IPS DF 6.9 (cell line): ENCODE measurements around the gene VAMP2.

Experiments
- DNase-seq: peaks from one replicate; pipeline ENCODE4 v3.0.0-alpha.2; 2013; ENCODE audit warnings: low read depth, low spot score
- H3K27ac ChIP-seq: one replicate; pipeline ENCODE4 v1.5.1; 2013; ENCODE audit warnings: low read length, control low read depth
- H3K27me3 ChIP-seq: 2 replicates; pipeline ENCODE4 v1.6.1; 2013; ENCODE audit warnings: mild to moderate bottlenecking, low read length; ENCODE audit not compliant: control insufficient read depth, insufficient read depth
- H3K36me3 ChIP-seq: 2 replicates; pipeline ENCODE4 v1.6.1; 2013; ENCODE audit warnings: low read length; ENCODE audit not compliant: control insufficient read depth, insufficient read depth
- H3K4me1 ChIP-seq: 2 replicates; pipeline ENCODE4 v1.6.1; 2013; ENCODE audit warnings: low read length; ENCODE audit not compliant: control insufficient read depth, insufficient read depth
- H3K4me3 ChIP-seq: 2 replicates; pipeline ENCODE4 v1.5.1; 2013; ENCODE audit warnings: mild to moderate bottlenecking, low read length
- H3K9me3 ChIP-seq: 2 replicates; pipeline ENCODE4 v1.6.1; 2013; ENCODE audit warnings: low read length, inconsistent platforms; ENCODE audit not compliant: control insufficient read depth, insufficient read depth
- WGBS: extraction: QIAGEN DNeasy Blood & Tissue Kit; methylation state at CpG from one replicate; pipeline ENCODE4 v1.1.7; 2013; ENCODE audit warnings: mixed read lengths, missing lambda C conversion rate; ENCODE audit not compliant: insufficient read length, insufficient coverage; 5-methylcytosine and 5-hydroxymethylcytosine counted together

Gene VAMP2

DNA sequence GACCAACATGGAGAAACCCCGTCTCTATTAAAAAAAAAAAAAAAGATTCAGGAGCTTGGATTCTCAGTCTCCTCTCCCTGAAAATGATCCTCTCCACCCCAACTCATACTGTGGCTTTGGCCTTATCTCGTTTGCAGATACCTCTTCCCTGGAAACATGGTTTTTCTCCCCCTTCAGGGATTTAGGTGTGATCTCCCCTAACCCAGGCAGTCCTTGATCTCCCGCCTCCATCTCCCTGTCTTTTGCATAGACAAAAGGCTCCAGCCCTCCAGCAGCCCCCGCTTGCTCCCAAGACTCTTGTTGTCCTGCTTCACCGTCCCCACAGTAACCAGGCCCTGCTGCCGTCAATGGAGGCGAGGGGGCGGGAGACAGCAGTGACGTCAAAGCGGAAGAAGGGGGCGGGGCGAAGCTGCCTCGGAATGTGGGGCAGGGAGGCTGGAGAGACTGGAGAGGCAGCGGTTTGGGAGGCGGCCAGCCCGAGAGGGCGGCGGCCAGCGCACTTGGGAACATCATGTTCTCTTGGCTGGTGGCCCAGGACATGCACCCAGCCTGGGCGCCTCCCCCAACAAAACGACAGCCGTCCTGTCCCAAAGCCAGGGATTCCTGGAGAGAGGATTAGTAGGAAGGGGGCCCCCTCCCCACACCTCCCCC is 8.7 kb downstream of the VAMP2 start:
- Histone ChIP-seq H3K9me3 (no peaks in the 10 kb centered on the region), H3K27me3 (no peaks in the 10 kb centered on the region), H3K27ac (no peak overlapping the region), H3K36me3 (peaks cover 7% of the 10 kb centered on the region), H3K4me3 (peak overlapping the region; percentile 27; the same call in 1 of the 2 replicates), H3K4me1 (peaks cover 9% of the 10 kb centered on the region)
- WGBS, result no CpG with 5 or more reads among the region's 22 CpGs
- DNase-seq, result no peak

DNA sequence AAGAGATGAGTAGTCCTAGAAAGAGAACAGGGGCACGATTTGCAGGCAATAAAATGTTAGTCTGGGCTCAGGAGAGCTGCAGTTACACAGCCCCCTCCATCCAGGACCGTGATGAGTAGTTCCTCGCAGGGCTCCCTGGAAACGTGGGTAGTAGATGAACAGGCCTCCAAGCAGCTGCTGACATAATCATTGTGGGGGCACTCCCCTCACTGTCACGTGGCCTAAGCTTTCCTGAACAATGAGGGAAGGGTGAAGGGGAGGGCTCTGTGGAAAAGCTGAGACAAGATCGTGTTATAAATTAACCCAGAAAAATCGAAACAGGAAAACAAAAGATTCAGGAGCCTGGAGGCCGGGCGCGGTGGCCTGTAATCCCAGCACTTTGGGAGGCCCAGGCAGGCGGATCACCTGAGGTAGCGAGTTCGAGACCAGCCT is 9.2 kb downstream of the VAMP2 start:
- Histone ChIP-seq H3K27ac (no peak overlapping the region), H3K9me3 (no peaks in the 10 kb centered on the region), H3K36me3 (peaks cover 7% of the 10 kb centered on the region), H3K27me3 (no peaks in the 10 kb centered on the region), H3K4me1 (peaks cover 9% of the 10 kb centered on the region), H3K4me3 (no peak overlapping the region)
- DNase-seq, result no peak
- no CpG with 5 or more reads among the region's 13 CpGs for WGBS

DNA sequence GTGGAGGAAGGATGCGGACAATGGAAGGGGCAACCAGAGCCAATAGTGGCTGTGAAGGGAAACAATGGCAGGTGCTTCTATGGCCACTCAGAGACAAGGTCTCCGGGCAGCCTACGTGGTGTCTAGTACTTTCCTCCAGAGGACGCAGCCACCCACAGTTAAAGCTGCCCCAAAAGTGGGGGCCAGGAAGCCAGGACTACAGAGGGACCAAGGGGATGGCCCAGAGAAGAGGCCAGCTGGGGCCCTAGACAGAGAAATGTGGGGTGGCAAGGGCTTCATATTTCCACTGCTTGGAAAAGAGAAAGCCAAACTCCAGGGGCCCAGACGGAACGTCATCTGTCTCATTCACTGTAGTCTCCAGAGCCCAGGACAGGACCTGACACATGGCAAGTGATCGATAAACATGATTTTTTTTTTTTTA is 9.7 kb downstream of the VAMP2 start:
- H3K9me3 ChIP-seq, result no peaks in the 10 kb centered on the region
- peaks cover 9% of the 10 kb centered on the region for H3K4me1 ChIP-seq
- H3K4me3 ChIP-seq, result no peak overlapping the region
- H3K27ac ChIP-seq, result no peak overlapping the region
- WGBS, result no CpG with 5 or more reads among the region's 7 CpGs
- no peaks in the 10 kb centered on the region for H3K27me3 ChIP-seq
- H3K36me3 ChIP-seq, result peaks cover 10% of the 10 kb centered on the region
- DNase-seq, result no peak

DNA sequence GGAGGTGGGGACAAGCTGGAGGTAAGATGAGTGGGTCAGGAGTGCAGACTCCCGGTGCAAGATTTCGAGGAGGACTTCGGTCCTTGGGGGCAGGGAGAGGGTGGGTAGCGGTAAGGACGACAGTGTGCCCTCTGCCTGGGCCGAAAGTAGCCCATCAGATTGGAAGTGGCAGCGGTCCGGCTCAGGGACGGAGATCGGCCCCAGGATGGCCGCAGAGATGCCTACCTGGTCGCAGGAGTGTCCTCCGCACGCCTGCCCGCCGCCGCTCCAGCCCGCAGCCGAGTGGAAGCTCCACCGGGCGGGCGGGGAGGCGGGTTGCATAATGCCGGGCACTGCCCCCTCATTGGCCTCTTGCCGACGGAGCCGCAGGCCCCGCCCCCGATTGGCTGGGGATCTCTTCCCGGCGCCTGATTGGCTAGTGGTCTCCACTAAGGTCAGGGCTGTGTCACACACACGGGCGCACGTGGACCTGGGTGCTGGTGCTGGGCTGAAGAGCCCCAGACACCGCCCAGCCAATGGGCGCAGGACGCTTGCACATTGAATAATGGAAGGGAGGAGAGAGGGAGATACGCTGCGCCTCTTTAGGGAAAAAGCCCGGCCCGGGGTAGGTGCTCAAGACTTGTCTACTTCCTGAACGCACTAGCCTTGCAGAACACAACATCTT is 10.5 kb downstream of the VAMP2 start, which contains the start of gene PER1:
Gene PER1 (minus strand): TSS at position 293 of the 664 bp plus-strand sequence. CDS start 1,698 bp downstream, outside the sequence.
- no CpG with 5 or more reads among the region's 42 CpGs for WGBS
- H3K27me3 ChIP-seq, result no peaks in the 10 kb centered on the region
- H3K27ac ChIP-seq, result no peak within 1 kb of the TSS
- DNase-seq, result no peak
- peak within 1 kb of the TSS; percentile 81 for H3K4me3 ChIP-seq
- peaks cover 16% of the 10 kb centered on the region for H3K36me3 ChIP-seq
- H3K9me3 ChIP-seq, result no peaks in the 10 kb centered on the region
- peaks cover 9% of the 10 kb centered on the region for H3K4me1 ChIP-seq

DNA sequence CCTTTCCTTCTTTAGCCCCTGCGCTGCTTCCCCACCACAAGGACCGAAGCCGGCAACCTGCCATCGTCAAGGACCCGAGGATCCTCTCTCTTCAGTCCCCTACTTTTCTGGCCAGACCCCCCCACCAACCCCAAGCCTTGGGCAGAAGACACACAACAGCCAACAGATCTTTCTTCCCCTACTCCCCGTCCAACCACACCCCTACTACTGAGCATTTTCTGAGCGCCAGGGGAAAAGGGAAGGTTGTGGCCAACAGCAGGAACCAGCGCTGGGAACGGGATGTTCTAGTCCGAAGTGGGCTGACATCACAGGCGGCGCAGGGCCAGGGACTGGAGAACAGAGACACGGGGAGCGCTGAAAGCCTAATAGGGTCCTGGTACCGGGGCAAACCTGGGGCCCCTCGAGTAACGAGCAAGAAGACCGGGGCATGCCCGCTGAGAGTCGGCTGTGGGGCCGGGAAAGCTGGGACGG is 11.1 kb downstream of the VAMP2 start:
- Histone ChIP-seq H3K27me3 (no peaks in the 10 kb centered on the region), H3K27ac (no peak overlapping the region), H3K4me1 (peaks cover 9% of the 10 kb centered on the region), H3K9me3 (no peaks in the 10 kb centered on the region), H3K4me3 (peak overlapping the region; percentile 81), H3K36me3 (peaks cover 21% of the 10 kb centered on the region)
- no peak for DNase-seq
- no CpG with 5 or more reads among the region's 22 CpGs for WGBS

DNA sequence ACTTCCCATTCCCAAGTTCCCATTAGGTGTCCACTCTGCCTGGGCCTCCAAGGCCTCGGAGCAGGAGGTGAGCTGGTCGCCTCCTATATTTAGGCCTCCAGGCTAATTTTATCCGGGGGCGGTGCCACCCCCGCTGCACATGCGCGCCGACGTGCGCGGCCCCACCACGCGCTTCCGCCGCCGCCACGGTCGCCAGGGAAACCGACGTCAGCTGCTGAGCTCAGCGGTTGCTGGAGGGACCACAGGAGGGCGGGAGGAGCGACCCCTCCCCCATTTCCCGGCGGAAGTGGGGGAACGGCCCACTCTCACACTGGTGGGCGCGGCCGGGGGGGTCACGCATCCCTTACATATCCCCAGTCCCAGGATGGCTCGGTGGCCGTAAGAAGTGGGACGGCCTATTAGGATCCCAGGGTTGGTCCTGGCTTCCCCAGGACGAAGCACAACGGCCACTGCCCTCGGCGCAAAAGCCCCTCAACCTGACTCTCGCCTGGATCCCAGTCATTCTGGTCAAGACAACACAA is 11.6 kb downstream of the VAMP2 start:
- no peak for DNase-seq
- H3K9me3 ChIP-seq, result no peaks in the 10 kb centered on the region
- H3K27ac ChIP-seq, result no peak overlapping the region
- no CpG with 5 or more reads among the region's 38 CpGs for WGBS
- H3K4me1 ChIP-seq, result peaks cover 9% of the 10 kb centered on the region
- H3K27me3 ChIP-seq, result no peaks in the 10 kb centered on the region
- H3K36me3 ChIP-seq, result peaks cover 24% of the 10 kb centered on the region
- peak overlapping the region; percentile 81; the same call in 1 of the 2 replicates for H3K4me3 ChIP-seq

DNA sequence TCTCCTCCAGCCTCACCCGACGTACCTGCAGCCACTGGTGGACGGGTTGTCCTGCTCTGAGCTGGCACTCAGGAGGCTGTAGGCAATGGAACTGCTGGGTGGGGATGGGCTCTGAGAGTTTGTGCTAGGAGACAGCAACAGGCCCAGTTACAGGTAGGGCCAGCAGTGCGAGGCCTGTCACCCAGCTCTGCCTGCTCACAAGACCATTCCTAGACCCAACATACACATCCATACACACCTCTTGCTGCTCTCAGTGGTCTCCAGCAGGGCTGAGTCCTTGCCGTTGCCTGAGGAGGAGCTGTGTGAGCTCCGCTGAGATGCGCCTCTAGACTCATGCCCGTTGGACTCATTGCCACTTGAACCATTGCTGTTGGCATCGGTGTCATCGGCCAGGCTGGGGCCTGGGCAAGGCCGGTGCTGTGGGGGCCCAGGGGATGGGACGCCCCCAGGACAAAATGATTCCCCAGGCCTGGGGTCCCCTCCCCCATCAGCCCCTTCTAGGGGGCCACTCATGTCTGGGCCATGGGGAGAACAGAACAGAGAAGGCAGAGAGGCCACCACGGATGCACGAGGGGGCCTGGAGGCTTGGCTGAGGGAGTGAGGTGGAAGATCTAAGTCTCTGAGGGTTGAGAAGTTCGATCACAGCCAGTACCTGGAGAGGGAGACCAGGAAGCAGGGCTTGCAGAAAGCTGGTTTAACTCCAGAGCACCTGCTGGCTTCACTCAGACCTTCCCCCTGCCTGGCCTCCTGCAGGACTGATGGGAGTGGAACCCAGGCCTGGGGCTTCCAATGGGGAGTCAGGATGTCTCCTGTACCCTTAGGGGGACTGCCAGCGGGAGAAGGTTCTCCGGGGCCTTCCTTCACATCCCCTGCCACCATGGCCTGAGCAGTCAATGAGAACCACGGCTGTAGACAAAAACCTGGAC is 12.3 kb downstream of the VAMP2 start:
- WGBS, result no CpG with 5 or more reads among the region's 18 CpGs
- Histone ChIP-seq H3K27ac (no peak overlapping the region), H3K36me3 (peaks cover 31% of the 10 kb centered on the region), H3K4me1 (peaks cover 9% of the 10 kb centered on the region), H3K4me3 (peak overlapping the region; percentile 81; the same call in 1 of the 2 replicates), H3K9me3 (no peaks in the 10 kb centered on the region), H3K27me3 (no peaks in the 10 kb centered on the region)
- DNase-seq, result no peak

DNA sequence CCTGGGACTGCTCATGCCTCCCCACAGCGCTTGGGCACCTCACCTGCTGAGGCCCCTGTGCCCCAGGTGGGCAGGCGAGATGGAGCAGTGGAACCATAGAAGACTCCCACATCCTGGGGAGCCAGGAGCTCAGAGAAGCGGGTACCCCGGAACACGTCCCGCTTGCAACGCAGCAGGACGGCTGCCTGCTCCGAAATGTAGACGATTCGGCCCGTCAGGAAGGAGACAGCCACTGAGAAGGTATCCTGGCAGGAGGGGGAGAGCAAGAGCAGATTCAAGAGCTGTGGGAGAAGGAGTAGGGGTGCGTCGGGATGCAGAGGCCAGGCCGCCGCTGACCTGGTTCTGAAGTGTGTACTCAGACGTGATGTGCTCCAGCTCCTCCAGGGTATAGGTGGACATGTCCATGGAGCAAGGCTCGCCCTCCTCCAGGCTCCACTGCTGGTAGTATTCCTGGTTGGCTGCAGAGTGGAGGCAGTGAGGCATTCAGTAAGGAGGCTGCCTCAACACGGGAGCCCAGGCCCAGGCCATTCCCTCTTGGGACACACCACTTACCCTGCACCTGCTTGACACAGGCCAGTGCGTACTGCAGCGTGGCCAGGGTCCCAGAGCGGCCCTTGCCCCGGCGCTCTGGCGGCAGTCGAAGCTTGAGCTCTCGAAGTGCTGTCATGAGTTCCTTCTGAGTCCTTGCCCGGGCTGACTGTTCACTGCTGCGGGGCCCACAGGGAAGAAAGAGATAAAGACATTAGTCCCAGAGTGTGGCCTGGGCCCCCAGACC is 13.1 kb downstream of the VAMP2 start:
- no peaks in the 10 kb centered on the region for H3K27me3 ChIP-seq
- H3K4me1 ChIP-seq, result peaks cover 9% of the 10 kb centered on the region
- no peaks in the 10 kb centered on the region for H3K9me3 ChIP-seq
- WGBS, result no CpG with 5 or more reads among the region's 29 CpGs
- no peak for DNase-seq
- H3K4me3 ChIP-seq, result no peak overlapping the region
- no peak overlapping the region for H3K27ac ChIP-seq
- peaks cover 34% of the 10 kb centered on the region for H3K36me3 ChIP-seq

DNA sequence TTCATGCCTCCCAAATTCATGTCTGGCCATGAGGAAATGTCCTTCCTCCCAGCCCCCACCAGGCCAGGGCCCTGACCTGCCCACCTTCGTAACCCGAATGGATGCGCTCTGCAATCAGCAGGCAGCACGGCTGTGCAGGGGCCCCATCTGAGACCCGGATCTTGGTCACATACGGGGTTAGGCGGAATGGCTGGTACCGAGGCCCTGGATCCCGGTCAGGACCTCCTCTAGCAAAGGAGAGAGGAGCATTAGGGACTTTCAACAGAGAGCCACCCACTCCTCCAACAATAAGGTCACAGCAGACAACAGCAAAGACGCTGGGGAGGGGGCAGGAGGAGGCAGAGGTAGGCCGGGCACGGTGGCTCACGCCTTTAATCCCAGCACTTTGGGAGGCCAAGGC is 14.2 kb downstream of the VAMP2 start:
- H3K27me3 ChIP-seq, result no peaks in the 10 kb centered on the region
- H3K36me3 ChIP-seq, result peaks cover 42% of the 10 kb centered on the region
- H3K9me3 ChIP-seq, result no peaks in the 10 kb centered on the region
- no CpG with 5 or more reads among the region's 13 CpGs for WGBS
- H3K4me1 ChIP-seq, result peaks cover 8% of the 10 kb centered on the region
- no peak for DNase-seq
- H3K4me3 ChIP-seq, result no peak overlapping the region
- no peak overlapping the region for H3K27ac ChIP-seq
